ENCODE data around the gene SLC16A7.

The SLC16A7 gene, protein sequence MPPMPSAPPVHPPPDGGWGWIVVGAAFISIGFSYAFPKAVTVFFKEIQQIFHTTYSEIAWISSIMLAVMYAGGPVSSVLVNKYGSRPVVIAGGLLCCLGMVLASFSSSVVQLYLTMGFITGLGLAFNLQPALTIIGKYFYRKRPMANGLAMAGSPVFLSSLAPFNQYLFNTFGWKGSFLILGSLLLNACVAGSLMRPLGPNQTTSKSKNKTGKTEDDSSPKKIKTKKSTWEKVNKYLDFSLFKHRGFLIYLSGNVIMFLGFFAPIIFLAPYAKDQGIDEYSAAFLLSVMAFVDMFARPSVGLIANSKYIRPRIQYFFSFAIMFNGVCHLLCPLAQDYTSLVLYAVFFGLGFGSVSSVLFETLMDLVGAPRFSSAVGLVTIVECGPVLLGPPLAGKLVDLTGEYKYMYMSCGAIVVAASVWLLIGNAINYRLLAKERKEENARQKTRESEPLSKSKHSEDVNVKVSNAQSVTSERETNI

GRCh38 chr12:59595883-59596540 lies at the start of gene SLC16A7:
SLC16A7 (plus strand) TSS chr12:59596029; CDS start chr12:59704802, 108,773 bp downstream.
- no peak for TF ChIP-seq POLR2A (IDR thresholded peaks at IDR 0.05; ENCODE audit: low read length)
- TF ChIP-seq GATA1 (IDR thresholded peaks at IDR 0.05; ENCODE audit: low read depth, low read length) = no peak
- DNase-seq = peak; percentile 93 to 94

- DNase-seq = no peak
- TF ChIP-seq POLR2A (IDR thresholded peaks at IDR 0.05; ENCODE audit: low read length) (no peak), GATA1 (IDR thresholded peaks at IDR 0.05; ENCODE audit: low read depth, low read length) (no peak)
These were observed 46.9 kb upstream of the SLC16A7 start for GRCh38 chr12:59548930-59549329.

DNA sequence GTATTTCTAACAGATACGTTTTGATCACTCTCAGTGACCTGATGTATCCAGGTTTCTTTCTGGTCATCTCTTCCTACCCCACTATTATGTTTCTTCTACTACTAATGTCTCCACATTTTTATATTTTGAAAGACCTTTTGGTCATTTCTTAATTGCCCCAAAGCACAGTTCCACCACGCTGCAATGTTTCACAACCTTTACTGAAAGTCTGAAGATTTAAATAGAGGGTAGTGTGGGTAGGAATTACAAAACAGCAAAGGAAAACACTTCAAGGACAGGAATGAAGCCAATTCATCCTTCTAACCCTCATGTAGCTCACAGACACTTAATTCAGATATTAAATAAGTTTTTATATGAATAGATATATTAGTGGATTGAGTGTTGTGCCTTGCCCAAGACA lies 36.1 kb upstream of the SLC16A7 start:
- DNase-seq = no peak
- no peak for TF ChIP-seq GATA1 (IDR thresholded peaks at IDR 0.05; ENCODE audit: low read depth, low read length)
- no peak for TF ChIP-seq POLR2A (IDR thresholded peaks at IDR 0.05; ENCODE audit: low read length)

- TF ChIP-seq GATA1 (IDR thresholded peaks at IDR 0.05; ENCODE audit: low read depth, low read length) = no peak
- no peak for DNase-seq
These were observed 25.7 kb upstream of the SLC16A7 start for GRCh38 chr12:59570145-59570544.

DNA sequence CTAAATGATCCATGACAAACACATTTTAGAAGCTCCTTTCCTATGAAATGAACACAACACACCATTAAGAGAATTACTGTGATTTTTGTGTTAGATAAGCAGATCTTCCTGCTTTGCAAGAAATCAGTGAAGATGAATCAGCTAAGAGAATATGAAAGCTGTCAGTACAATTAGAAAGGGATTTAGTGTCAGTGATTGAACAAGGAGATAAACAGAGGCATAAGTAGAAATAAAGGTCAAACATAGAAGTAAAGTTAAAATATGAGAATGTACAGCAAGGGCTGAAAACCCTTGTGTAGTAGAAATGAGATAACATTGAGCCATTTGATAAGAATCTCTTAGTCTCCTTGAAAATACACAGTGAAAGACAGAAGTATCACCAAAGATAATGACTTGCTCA lies 21.4 kb upstream of the SLC16A7 start:
- no peak for TF ChIP-seq POLR2A (IDR thresholded peaks at IDR 0.05; ENCODE audit: low read length)
- no peak for TF ChIP-seq GATA1 (IDR thresholded peaks at IDR 0.05; ENCODE audit: low read depth, low read length)
- no peak for DNase-seq

DNA sequence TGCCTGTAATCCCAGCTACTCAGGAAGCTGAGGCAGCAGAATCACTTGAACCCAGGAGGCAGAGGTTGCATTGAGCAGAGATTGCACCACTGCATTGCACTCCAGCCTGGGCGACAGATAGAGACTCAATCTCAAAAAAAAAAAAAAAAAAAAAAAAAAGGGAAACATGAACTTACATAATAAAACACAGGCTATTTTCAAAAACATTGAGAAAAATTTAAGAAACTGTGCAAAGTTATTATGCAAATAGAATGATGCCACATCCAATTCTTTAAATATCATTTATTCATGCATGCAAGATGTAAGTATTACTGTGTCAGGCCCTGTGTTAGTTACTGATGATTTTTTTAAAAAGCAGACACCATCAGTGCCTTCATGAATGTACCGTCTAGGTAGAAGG lies 20.0 kb upstream of the SLC16A7 start:
- DNase-seq = no peak
- TF ChIP-seq POLR2A (IDR thresholded peaks at IDR 0.05; ENCODE audit: low read length) = no peak
- no peak for TF ChIP-seq GATA1 (IDR thresholded peaks at IDR 0.05; ENCODE audit: low read depth, low read length)

DNA sequence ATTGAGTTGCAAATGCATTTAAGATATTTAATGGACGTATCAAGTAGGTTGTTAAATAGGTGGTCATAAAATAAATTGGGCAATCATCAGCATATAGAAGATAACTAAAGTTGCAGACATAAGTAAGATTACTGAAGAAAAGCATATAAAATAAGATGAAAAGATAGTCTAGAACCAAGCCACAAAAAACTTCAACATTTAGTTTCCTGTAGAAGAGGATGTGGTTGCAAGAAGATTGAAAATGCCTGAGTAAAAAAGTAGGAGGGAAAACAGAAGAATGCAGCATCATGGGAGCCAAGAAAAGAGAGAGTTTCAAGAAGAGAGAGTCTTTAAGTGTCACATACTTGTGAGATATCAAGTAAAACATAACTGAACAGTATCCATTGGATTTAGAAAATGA lies 17.6 kb upstream of the SLC16A7 start:
- DNase-seq = no peak
- TF ChIP-seq POLR2A (IDR thresholded peaks at IDR 0.05; ENCODE audit: low read length) (no peak), GATA1 (IDR thresholded peaks at IDR 0.05; ENCODE audit: low read depth, low read length) (no peak)

DNA sequence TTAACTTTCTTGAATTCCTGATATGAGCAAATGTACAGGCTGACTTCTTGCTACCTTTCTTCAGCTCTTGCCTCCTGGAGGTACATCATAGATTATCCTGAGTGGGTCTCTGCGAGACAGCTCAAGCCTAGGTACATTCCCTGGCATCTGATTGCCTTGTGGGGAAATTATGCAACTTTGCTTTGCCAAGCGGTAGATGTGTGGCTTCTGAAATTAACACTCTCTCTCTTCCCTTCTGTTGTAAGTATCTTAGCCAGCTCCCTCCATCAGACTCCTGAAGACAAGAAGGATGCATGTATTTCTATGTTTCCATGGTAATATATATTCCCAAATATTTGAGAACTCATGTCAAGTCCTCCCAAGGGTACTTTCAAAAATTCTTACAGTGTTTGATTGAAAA lies 16.2 kb upstream of the SLC16A7 start:
- no peak for DNase-seq
- TF ChIP-seq POLR2A (IDR thresholded peaks at IDR 0.05; ENCODE audit: low read length) = no peak
- no peak for TF ChIP-seq GATA1 (IDR thresholded peaks at IDR 0.05; ENCODE audit: low read depth, low read length)

GRCh38 chr12:59580050-59580449 lies 15.8 kb upstream of the SLC16A7 start:
- TF ChIP-seq GATA1 (IDR thresholded peaks at IDR 0.05; ENCODE audit: low read depth, low read length) = no peak
- TF ChIP-seq POLR2A (IDR thresholded peaks at IDR 0.05; ENCODE audit: low read length) = no peak
- DNase-seq = no peak

GRCh38 chr12:59583003-59583712 lies 12.7 kb upstream of the SLC16A7 start:
- no peak for DNase-seq
- TF ChIP-seq POLR2A (IDR thresholded peaks at IDR 0.05; ENCODE audit: low read length) (no peak), GATA1 (IDR thresholded peaks at IDR 0.05; ENCODE audit: low read depth, low read length) (no peak)

DNA sequence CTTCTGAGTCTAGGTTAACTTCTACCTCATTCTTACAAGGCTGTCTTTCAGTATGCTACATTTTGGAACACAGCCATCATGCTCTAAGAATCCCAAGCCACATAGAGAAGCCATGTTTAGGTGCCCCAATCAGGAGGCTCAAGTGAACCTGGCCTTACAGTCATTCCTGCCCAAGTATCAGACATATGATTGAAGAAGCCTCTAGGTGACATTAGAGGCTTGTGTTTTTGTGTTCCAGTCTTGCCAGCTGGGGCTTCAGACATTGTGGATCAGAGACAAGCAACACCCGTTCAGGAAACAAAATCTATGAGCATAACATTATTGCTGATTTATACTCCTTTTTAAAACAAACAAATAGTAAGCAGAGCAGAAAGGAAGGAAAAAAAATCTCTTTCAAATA lies 8.1 kb upstream of the SLC16A7 start:
- DNase-seq = no peak
- TF ChIP-seq POLR2A (IDR thresholded peaks at IDR 0.05; ENCODE audit: low read length) (no peak), GATA1 (IDR thresholded peaks at IDR 0.05; ENCODE audit: low read depth, low read length) (no peak)

GRCh38 chr12:59593761-59594160 lies 2.1 kb upstream of the SLC16A7 start:
- no peak for DNase-seq
- TF ChIP-seq POLR2A (IDR thresholded peaks at IDR 0.05; ENCODE audit: low read length) (no peak), GATA1 (IDR thresholded peaks at IDR 0.05; ENCODE audit: low read depth, low read length) (no peak)

DNA sequence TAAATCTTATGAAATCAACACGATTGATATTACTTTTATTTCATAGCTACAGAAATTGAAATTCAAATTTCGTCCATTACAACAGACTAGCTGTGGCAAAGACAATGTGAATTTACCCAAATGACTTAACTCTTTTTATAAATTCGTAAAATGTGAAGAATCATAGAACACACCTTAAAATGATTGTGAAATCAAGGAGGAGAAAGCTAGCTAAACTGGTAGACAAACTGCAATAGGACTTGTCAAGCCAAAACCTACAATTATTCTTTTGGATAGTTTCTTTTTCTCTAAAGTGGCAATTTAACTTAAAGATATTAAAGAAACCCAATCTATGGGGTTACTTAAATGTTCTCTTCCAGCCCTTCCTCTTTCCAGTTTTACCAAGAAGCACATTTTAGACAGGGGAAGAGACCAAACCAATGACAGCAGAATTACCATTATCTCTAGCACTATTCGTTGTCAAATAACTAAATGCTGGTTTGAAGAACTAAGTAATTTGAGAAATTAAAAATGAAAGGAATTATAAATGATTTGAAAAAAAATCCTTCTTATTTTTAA lies 807 bp upstream of the SLC16A7 start:
- peak in 1 of 2 experiments; percentile 27 for DNase-seq
- TF ChIP-seq POLR2A (IDR thresholded peaks at IDR 0.05; ENCODE audit: low read length) (no peak), GATA1 (IDR thresholded peaks at IDR 0.05; ENCODE audit: low read depth, low read length) (no peak)

DNA sequence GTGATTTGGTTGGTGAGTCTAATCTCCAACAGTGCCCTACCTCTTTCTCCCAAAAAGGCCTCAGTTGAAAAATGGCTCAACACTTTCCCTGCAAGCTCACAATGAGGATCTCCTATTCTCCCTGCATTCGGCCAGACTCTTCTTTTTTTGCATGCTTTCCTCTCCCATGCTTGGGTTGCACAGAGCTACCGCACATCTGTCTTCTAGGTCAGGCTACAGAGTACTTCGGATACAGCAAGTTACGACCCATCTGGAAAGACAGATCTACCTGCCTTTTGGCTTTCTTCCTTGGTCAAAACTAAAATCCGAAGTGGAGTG lies 305 bp upstream of the SLC16A7 start:
- TF ChIP-seq POLR2A (IDR thresholded peaks at IDR 0.05; ENCODE audit: low read length) (no peak), GATA1 (IDR thresholded peaks at IDR 0.05; ENCODE audit: low read depth, low read length) (no peak)

More for the DNA sequence above, 305 bp upstream of the SLC16A7 start:
- no peak for DNase-seq

Data from erythroblast (primary cell).